Karpas-422 (cell line): Measurements from ENCODE around the gene ELFN1. TPM values are rescaled to one million over a fixed set of nuclear protein-coding genes. Genes with fewer than 3 reads are reported as not detected.
A peak's percentile ranks its signal among the peaks of the same experiment; 100 is the strongest.

ENCODE experiments used
- DNase-seq: peaks from one replicate; pipeline ENCODE4 v3.0.0-alpha.2; 2015
- H2AFZ ChIP-seq: fragments of 200-600 bp; sonication (generic); 2 replicates; pipeline ENCODE4 v1.6.1; 2014; ENCODE audit warnings: antibody characterized with exemption, low read length, mixed read lengths
- H3K27ac ChIP-seq: fragments of 200-600 bp; sonication (generic); 2 replicates; pipeline ENCODE4 v1.5.1; 2014; ENCODE audit warnings: mild to moderate bottlenecking, low read length, moderate library complexity
- H3K27me3 ChIP-seq: fragments of 200-600 bp; sonication (generic); 2 replicates; pipeline ENCODE4 v1.6.1; 2014; ENCODE audit warnings: low read length, mixed read lengths
- H3K36me3 ChIP-seq: fragments of 200-600 bp; sonication (generic); 2 replicates; pipeline ENCODE4 v1.6.1; 2014; ENCODE audit warnings: low read length, mixed read lengths; ENCODE audit not compliant: insufficient read depth
- H3K4me1 ChIP-seq: fragments of 200-600 bp; sonication (generic); 2 replicates; pipeline ENCODE4 v1.6.1; 2014; ENCODE audit warnings: mild to moderate bottlenecking, low read length, mixed read lengths
- H3K4me2 ChIP-seq: fragments of 200-600 bp; sonication (generic); 2 replicates; pipeline ENCODE4 v1.6.1; 2014; ENCODE audit warnings: low read length, low read depth, mild to moderate bottlenecking; ENCODE audit not compliant: poor library complexity, severe bottlenecking
- H3K4me3 ChIP-seq: fragments of 200-600 bp; sonication (generic); 2 replicates; pipeline ENCODE4 v1.5.1; 2014; ENCODE audit warnings: mild to moderate bottlenecking, antibody characterized with exemption, low read length, mixed read lengths
- H3K79me2 ChIP-seq: fragments of 200-600 bp; sonication (generic); 2 replicates; pipeline ENCODE4 v1.6.1; 2014; ENCODE audit warnings: mild to moderate bottlenecking, low read length, mixed read lengths
- H3K9ac ChIP-seq: fragments of 200-600 bp; sonication (generic); 2 replicates; pipeline ENCODE4 v1.6.0; 2014; ENCODE audit warnings: low read length
- H3K9me2 ChIP-seq: fragments of 200-600 bp; sonication (generic), shearing (Covaris generic); replicated peaks from 2 replicates; pipeline ENCODE4 v1.6.0; 2014; ENCODE audit warnings: mild to moderate bottlenecking, low read length, moderate library complexity; ENCODE audit not compliant: insufficient read depth
- H3K9me3 ChIP-seq: fragments of 300-700, 200-600 bp; sonication (generic); 2 replicates; pipeline ENCODE4 v1.6.1; 2014; ENCODE audit warnings: low read length, mixed read lengths
- H4K20me1 ChIP-seq: fragments of 200-600 bp; sonication (generic); 2 replicates; pipeline ENCODE4 v1.6.1; 2014; ENCODE audit warnings: mild to moderate bottlenecking, antibody characterized with exemption, low read length, low read depth; ENCODE audit not compliant: insufficient read depth
- total RNA-seq: library from RNA; depleted of rRNA; stranded (reverse); fragments of >200 nt; shearing (Covaris generic); gene quantifications from 2 replicates; pipeline ENCODE4 v1.2.3, GENCODE V29; 2014; ENCODE audit warnings: low replicate concordance

ELFN1 gene
- total RNA-seq, 1 experiment from 2014 or later = not detected

GRCh38 chr7:1767524-1767923, 97.4 kb downstream of the ELFN1 start:
- Histone ChIP-seq H3K27ac (no peak overlapping the region), H3K9me3 (peaks cover 4% of the 10 kb centered on the region; the same call in 1 of the 2 replicates), H3K4me1 (no peaks in the 10 kb centered on the region), H4K20me1 (no peaks in the 10 kb centered on the region), H3K4me3 (no peak overlapping the region), H3K36me3 (no peaks in the 10 kb centered on the region), H3K79me2 (no peaks in the 10 kb centered on the region), H3K9me2 (no peaks in the 10 kb centered on the region), H2AFZ (no peak overlapping the region), H3K9ac (no peak overlapping the region), H3K27me3 (no peaks in the 10 kb centered on the region), H3K4me2 (no peak overlapping the region)
- DNase-seq = peak; percentile 48

- Histone ChIP-seq H3K9me3 (no peaks in the 10 kb centered on the region), H3K79me2 (no peaks in the 10 kb centered on the region), H3K4me2 (no peak overlapping the region), H4K20me1 (no peaks in the 10 kb centered on the region), H3K36me3 (no peaks in the 10 kb centered on the region), H3K27ac (no peak overlapping the region), H3K9me2 (no peaks in the 10 kb centered on the region), H3K4me3 (no peak overlapping the region), H2AFZ (no peak overlapping the region), H3K9ac (no peak overlapping the region), H3K4me1 (no peaks in the 10 kb centered on the region), H3K27me3 (no peaks in the 10 kb centered on the region)
- peak; percentile 75 for DNase-seq
Measured at GRCh38 chr7:1768832-1769231, 98.8 kb downstream of the ELFN1 start.

GRCh38 chr7:1769286-1770200, 99.5 kb downstream of the ELFN1 start:
- no peaks in the 10 kb centered on the region for H3K79me2 ChIP-seq
- no peaks in the 10 kb centered on the region for H3K27me3 ChIP-seq
- DNase-seq = no peak
- no peak overlapping the region for H3K4me2 ChIP-seq
- no peaks in the 10 kb centered on the region for H3K36me3 ChIP-seq
- H2AFZ ChIP-seq = no peak overlapping the region
- no peaks in the 10 kb centered on the region for H4K20me1 ChIP-seq
- H3K4me1 ChIP-seq = no peaks in the 10 kb centered on the region
- no peaks in the 10 kb centered on the region for H3K9me3 ChIP-seq
- no peak overlapping the region for H3K27ac ChIP-seq
- H3K9me2 ChIP-seq = no peaks in the 10 kb centered on the region
- H3K4me3 ChIP-seq = no peak overlapping the region
- H3K9ac ChIP-seq = no peak overlapping the region

DNA sequence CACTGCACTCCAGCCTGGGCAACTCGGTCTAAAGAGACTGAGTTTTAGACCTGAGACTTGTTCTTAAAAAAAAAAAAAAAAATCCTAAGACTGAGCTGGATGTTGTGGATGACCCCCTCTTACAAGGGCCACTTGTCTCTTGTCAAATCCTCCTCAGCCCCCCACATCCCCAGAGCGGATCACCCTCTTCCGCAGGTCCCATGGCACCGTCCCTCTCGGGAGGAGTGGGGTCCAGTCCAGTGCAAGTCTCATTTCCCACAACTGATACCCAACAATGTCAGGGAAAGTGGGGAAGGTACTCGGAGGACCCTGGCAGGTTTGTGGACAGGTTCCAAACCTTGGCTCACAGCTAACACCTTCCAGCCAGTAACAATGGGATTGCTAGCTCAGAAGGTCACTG, 100.3 kb downstream of the ELFN1 start:
- no peaks in the 10 kb centered on the region for H3K27me3 ChIP-seq
- no peak overlapping the region for H3K4me3 ChIP-seq
- H3K9ac ChIP-seq = no peak overlapping the region
- DNase-seq = no peak
- H3K27ac ChIP-seq = no peak overlapping the region
- H3K4me1 ChIP-seq = no peaks in the 10 kb centered on the region
- H2AFZ ChIP-seq = no peak overlapping the region
- no peaks in the 10 kb centered on the region for H3K36me3 ChIP-seq
- H4K20me1 ChIP-seq = no peaks in the 10 kb centered on the region
- no peaks in the 10 kb centered on the region for H3K79me2 ChIP-seq
- no peaks in the 10 kb centered on the region for H3K9me2 ChIP-seq
- H3K4me2 ChIP-seq = no peak overlapping the region
- no peaks in the 10 kb centered on the region for H3K9me3 ChIP-seq

GRCh38 chr7:1775389-1775788, 105.3 kb downstream of the ELFN1 start:
- Histone ChIP-seq H3K79me2 (no peaks in the 10 kb centered on the region), H2AFZ (no peak overlapping the region), H3K9me2 (no peaks in the 10 kb centered on the region), H3K27ac (no peak overlapping the region), H3K36me3 (no peaks in the 10 kb centered on the region), H3K4me2 (no peak overlapping the region), H3K4me1 (no peaks in the 10 kb centered on the region), H4K20me1 (no peaks in the 10 kb centered on the region), H3K9ac (no peak overlapping the region), H3K4me3 (no peak overlapping the region), H3K9me3 (no peaks in the 10 kb centered on the region), H3K27me3 (no peaks in the 10 kb centered on the region)
- no peak for DNase-seq

DNA sequence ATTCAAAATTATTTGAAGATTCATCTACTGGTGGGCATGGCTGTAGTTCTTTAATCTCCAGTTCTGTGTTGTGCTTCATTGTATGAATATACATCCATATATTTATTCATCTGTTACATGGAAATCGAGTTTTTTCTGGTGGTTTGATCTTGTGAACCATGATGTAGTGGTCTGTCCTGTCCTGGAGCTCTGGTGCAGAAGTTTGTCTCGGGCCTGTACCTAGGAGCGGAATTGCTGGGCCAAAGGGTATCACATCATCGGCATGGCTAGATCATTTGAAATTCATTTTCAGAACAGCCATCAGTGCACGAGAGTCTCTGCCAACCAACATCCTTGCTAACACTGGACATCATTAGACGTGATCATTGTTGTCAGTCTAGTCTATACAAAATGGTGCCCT, 107.0 kb downstream of the ELFN1 start:
- Histone ChIP-seq H3K27me3 (no peaks in the 10 kb centered on the region), H3K4me2 (no peak overlapping the region), H3K4me3 (no peak overlapping the region), H3K4me1 (no peaks in the 10 kb centered on the region), H3K79me2 (no peaks in the 10 kb centered on the region), H2AFZ (no peak overlapping the region), H3K36me3 (no peaks in the 10 kb centered on the region), H3K9me3 (no peaks in the 10 kb centered on the region), H3K9ac (no peak overlapping the region), H3K9me2 (no peaks in the 10 kb centered on the region), H3K27ac (no peak overlapping the region), H4K20me1 (no peaks in the 10 kb centered on the region)
- DNase-seq = no peak

- no peaks in the 10 kb centered on the region for H3K27me3 ChIP-seq
- no peaks in the 10 kb centered on the region for H3K9me3 ChIP-seq
- no peak overlapping the region for H2AFZ ChIP-seq
- H3K4me1 ChIP-seq = no peaks in the 10 kb centered on the region
- H3K36me3 ChIP-seq = no peaks in the 10 kb centered on the region
- DNase-seq = no peak
- no peak overlapping the region for H3K4me3 ChIP-seq
- no peaks in the 10 kb centered on the region for H4K20me1 ChIP-seq
- no peaks in the 10 kb centered on the region for H3K9me2 ChIP-seq
- no peaks in the 10 kb centered on the region for H3K79me2 ChIP-seq
- no peak overlapping the region for H3K9ac ChIP-seq
- no peak overlapping the region for H3K4me2 ChIP-seq
- H3K27ac ChIP-seq = no peak overlapping the region
Measured at GRCh38 chr7:1779445-1779844, 109.4 kb downstream of the ELFN1 start.

DNA sequence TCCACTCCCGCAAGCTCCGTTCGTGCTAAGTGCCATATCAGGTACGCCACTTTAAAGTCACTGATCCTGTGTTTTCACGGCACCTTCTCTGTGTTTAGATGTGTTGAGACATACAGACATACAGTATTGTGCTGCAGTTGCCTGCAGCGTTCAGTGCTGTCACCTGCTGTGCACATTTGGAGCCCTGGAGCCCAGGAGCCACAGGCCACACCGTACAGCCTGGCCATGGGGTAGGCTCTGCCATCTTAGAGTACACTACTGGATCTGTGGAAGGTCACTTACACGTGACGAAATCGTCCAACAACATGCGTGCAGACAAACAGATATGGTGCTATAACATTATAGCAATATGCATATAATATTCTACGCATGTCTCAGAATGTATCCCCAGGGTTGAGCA, 111.3 kb downstream of the ELFN1 start:
- Histone ChIP-seq H4K20me1 (no peaks in the 10 kb centered on the region), H3K9me3 (no peaks in the 10 kb centered on the region), H3K4me1 (no peaks in the 10 kb centered on the region), H3K4me2 (no peak overlapping the region), H2AFZ (no peak overlapping the region), H3K9ac (no peak overlapping the region), H3K36me3 (no peaks in the 10 kb centered on the region), H3K27me3 (no peaks in the 10 kb centered on the region), H3K79me2 (no peaks in the 10 kb centered on the region), H3K4me3 (no peak overlapping the region), H3K27ac (no peak overlapping the region), H3K9me2 (no peaks in the 10 kb centered on the region)
- DNase-seq = no peak
